Measurements from ENCODE around the gene GTF3C4. TPM values are rescaled to one million over a fixed set of nuclear protein-coding genes. Genes with fewer than 3 reads are reported as not detected.
"Not testable (repeated sequence)": the region's sequence is repeated elsewhere in the genome, so short reads cannot be mapped to it uniquely, and the experiment has no call there.

GTF3C4 gene
- polyA plus RNA-seq, 1 experiment, result 2.8 TPM

- DNase-seq (ENCODE audit: low read depth), result no peak
- Histone ChIP-seq H3K36me3 (ENCODE audit: control insufficient read depth, insufficient read depth, low read length) (no peaks in the 10 kb centered on the region), H3K27me3 (ENCODE audit: control insufficient read depth, insufficient read depth, low read length) (0 out of 2 replicates have a peak, but pooled peaks cover 1% of the 10 kb centered on the region), H3K4me3 (ENCODE audit: low read depth, low read length) (no peak overlapping the region)
- no peak for TF ChIP-seq CTCF (IDR thresholded peaks at IDR 0.05; ENCODE audit: insufficient read depth, low read depth, low read length)
- ChIA-PET POLR2A (no interaction called here), CTCF (no interaction called here)
Observed at GRCh38 chr9:132711846-132712245, 41.6 kb downstream of the GTF3C4 start.

- ChIA-PET CTCF (no interaction called here), POLR2A (no interaction called here)
- Histone ChIP-seq H3K27me3 (ENCODE audit: control insufficient read depth, insufficient read depth, low read length) (peaks cover 5% of the 10 kb centered on the region; the same call in 1 of the 2 replicates), H3K4me3 (ENCODE audit: low read depth, low read length) (no peak overlapping the region), H3K36me3 (ENCODE audit: control insufficient read depth, insufficient read depth, low read length) (no peaks in the 10 kb centered on the region)
- no peak for TF ChIP-seq CTCF (IDR thresholded peaks at IDR 0.05; ENCODE audit: insufficient read depth, low read depth, low read length)
- no peak for DNase-seq (ENCODE audit: low read depth)
Observed at GRCh38 chr9:132712753-132713152, 42.5 kb downstream of the GTF3C4 start.

- ChIA-PET CTCF (no interaction called here), POLR2A (no interaction called here)
Observed at GRCh38 chr9:132716007-132716406, 45.7 kb downstream of the GTF3C4 start.

GRCh38 chr9:132717326-132717945 lies 47.2 kb downstream of the GTF3C4 start:
- H3K36me3 ChIP-seq (ENCODE audit: control insufficient read depth, insufficient read depth, low read length), result no peaks in the 10 kb centered on the region
- H3K4me3 ChIP-seq (ENCODE audit: low read depth, low read length), result no peak overlapping the region
- TF ChIP-seq CTCF (IDR thresholded peaks at IDR 0.05; ENCODE audit: insufficient read depth, low read depth, low read length), result no peak
- ChIA-PET CTCF (no interaction called here), POLR2A (no interaction called here)
- peaks cover 8% of the 10 kb centered on the region for H3K27me3 ChIP-seq (ENCODE audit: control insufficient read depth, insufficient read depth, low read length)
- no peak for DNase-seq (ENCODE audit: low read depth)

More at GRCh38 chr9:132716007-132716406, 45.7 kb downstream of the GTF3C4 start:
- no peak for DNase-seq (ENCODE audit: low read depth)
- peaks cover 5% of the 10 kb centered on the region for H3K27me3 ChIP-seq (ENCODE audit: control insufficient read depth, insufficient read depth, low read length)
- TF ChIP-seq CTCF (IDR thresholded peaks at IDR 0.05; ENCODE audit: insufficient read depth, low read depth, low read length), result no peak
- no peak overlapping the region for H3K4me3 ChIP-seq (ENCODE audit: low read depth, low read length)
- no peaks in the 10 kb centered on the region for H3K36me3 ChIP-seq (ENCODE audit: control insufficient read depth, insufficient read depth, low read length)

- CTCF ChIA-PET; DNase-seq (ENCODE audit: low read depth); H3K27me3 ChIP-seq (ENCODE audit: control insufficient read depth, insufficient read depth, low read length); H3K4me3 ChIP-seq (ENCODE audit: low read depth, low read length); H3K36me3 ChIP-seq (ENCODE audit: control insufficient read depth, insufficient read depth, low read length); POLR2A ChIA-PET: not testable (repeated sequence)
Observed at GRCh38 chr9:132718381-132718928, 48.2 kb downstream of the GTF3C4 start.

- DNase-seq (ENCODE audit: low read depth), result no peak
- CTCF ChIA-PET, result no interaction called here
- no peak overlapping the region for H3K4me3 ChIP-seq (ENCODE audit: low read depth, low read length)
- no peak for TF ChIP-seq CTCF (IDR thresholded peaks at IDR 0.05; ENCODE audit: insufficient read depth, low read depth, low read length)
- H3K36me3 ChIP-seq (ENCODE audit: control insufficient read depth, insufficient read depth, low read length), result no peaks in the 10 kb centered on the region
- POLR2A ChIA-PET, result no interaction called here
- H3K27me3 ChIP-seq (ENCODE audit: control insufficient read depth, insufficient read depth, low read length), result peaks cover 8% of the 10 kb centered on the region
Observed at GRCh38 chr9:132721661-132722060, 51.4 kb downstream of the GTF3C4 start.
